Heart right ventricle (tissue), 16 donors: Measurements from ENCODE around the gene NEK4. TPM values are rescaled to one million over a fixed set of nuclear protein-coding genes. Genes with fewer than 3 reads are reported as not detected.

Source experiments
- ATAC-seq, 8 donors: fragments of 200-7000 bp; cut with Tn5 transposase; one replicate each; pipeline ENCODE4 v1.9.1; 2020; ENCODE audit warnings: mild to moderate bottlenecking in 8 of 8, moderate library complexity in 8 of 8, moderate number of reproducible peaks in 1 of 8
- DNase-seq, 2 donors: peaks; one replicate each; pipeline ENCODE4 v3.0.0-alpha.2; 2020
- H3K27ac ChIP-seq, 10 donors: fragments of 200-600 bp; sonication (generic) in 2 of 10; one replicate each; pipeline versions ENCODE4 v1.5.0 to v1.8.0; 2020 to 2022; ENCODE audit warnings: mild to moderate bottlenecking in 3 of 10
- H3K27me3 ChIP-seq, 7 donors: fragments of 200-600 bp; one replicate each; pipeline ENCODE4 v1.8.0; 2021 to 2022; ENCODE audit warnings: mild to moderate bottlenecking in 2 of 7
- H3K36me3 ChIP-seq, 9 donors: fragments of 200-600 bp; sonication (generic) in 1 of 9; one replicate each; pipeline versions ENCODE4 v1.5.0 to v1.8.0; 2020 to 2022; ENCODE audit warnings: mild to moderate bottlenecking in 2 of 9
- H3K4me1 ChIP-seq, 9 donors: fragments of 200-600 bp; sonication (generic) in 1 of 9; one replicate each; pipeline versions ENCODE4 v1.5.0 to v1.8.0; 2020 to 2022; ENCODE audit warnings: mild to moderate bottlenecking in 4 of 9
- H3K4me3 ChIP-seq, 10 donors: fragments of 200-600 bp; sonication (generic) in 2 of 10; one replicate each; pipeline versions ENCODE4 v1.5.0 to v1.8.0; 2020 to 2022; ENCODE audit warnings: mild to moderate bottlenecking in 7 of 10, moderate library complexity in 2 of 10
- H3K9me3 ChIP-seq, 11 donors: fragments of 200-600 bp in 10 of 11; sonication (generic) in 2 of 11; one replicate each; pipeline versions ENCODE4 v1.5.0 to v1.8.0; 2013 to 2022; ENCODE audit warnings: mild to moderate bottlenecking in 2 of 11, control low read depth in 1 of 11, moderate library complexity in 1 of 11
- CTCF ChIP-seq, 9 donors: fragments of 200-600 bp; sonication (generic) in 2 of 9; IDR thresholded peaks; one replicate each; pipeline versions ENCODE4 v1.5.0 to v1.8.0; 2021 to 2022; ENCODE audit warnings: antibody characterized with exemption in 9 of 9, mild to moderate bottlenecking in 5 of 9, moderate library complexity in 1 of 9
- WGBS, 2 donors: extraction: QIAGEN DNeasy Blood & Tissue Kit; methylation state at CpG; one replicate each; pipeline ENCODE4 v1.1.7; 2013; ENCODE audit warnings: inconsistent platforms in 1 of 2; 5-methylcytosine and 5-hydroxymethylcytosine counted together
- intact Hi-C, 10 donors: fragments of 100-400 bp; cut with DNase I; formaldehyde crosslinking; loops; one replicate each; pipeline versions ENCODE4 v1.11.1 to v1.14.2; 2022
- polyA plus RNA-seq, 2 donors: library from polyadenylated mRNA; stranded (reverse); fragments of 200-250 nt; gene quantifications; one replicate each; pipeline ENCODE4 v1.2.3, GENCODE V29; 2013
- total RNA-seq, 10 donors: library from RNA; stranded (reverse); fragmentation: NEBNext Ultra II Directional in 3 of 10; extraction: Animal tissue kit (Norgen Biotek cat#: 25700) in 3 of 10; gene quantifications; one replicate each; pipeline versions ENCODE4 v1.2.1 to v1.2.4, GENCODE V29; 2021 to 2023
- donor health status: Arrhythmogenic right ventricular cardiomyopathy.
- donor health status: ischemic (EF 13 %, LVEDD 7.1; RV severe dilation, severe dysfunction).
- donor health status: healthy with polysubstance abuse.
- donor health status: DM: no; HTN: yes; CAD: no.
- donor health status: DM: no; HTN: no; CAD: no.
- donor health status: ischemic (EF 25% LVEDD 6.9; RV normal size, moderate dysfunction).
- donor health status: ischemic (EF 25% LVEDD 5.7; RV mildly dilated, moderate dysfunction).
- donor health status: healthy.
- donor health status: DM: yes; HTN: yes; CAD: no.
- donor health status: Ischemic cardiomyopathy.
- donor health status: ischemic (EF 35%, LVEDD 5.7; RV mildly dilated, moderate dysfunction).
- donor health status: nonischemic (EF 11% LVEDD 7.7; RV severe dilation, severe dysfunction).
- donor health status: DM: yes; HTN: yes; CAD: no.
- donor health status: PGD.
- donor health status: ischemic (EF 29% LVEDD 5.4; RV normal size, mild dysfunction).
- donor health status: nonischemic (EF 23%, LVEDD 6.1; RV moderate dilation, normal function).

Gene NEK4
- total and polyA plus RNA-seq, 12 donors: 4.6 to 21.4 (median 16.0) TPM

- no peak for TF ChIP-seq CTCF (IDR thresholded peaks at IDR 0.05)
- Histone ChIP-seq H3K9me3 (no peaks in the 10 kb centered on the region), H3K36me3 (no peaks in the 10 kb centered on the region), H3K4me1 (no peaks in the 10 kb centered on the region), H3K27ac (no peak overlapping the region), H3K4me3 (no peak overlapping the region), H3K27me3 (peaks cover 0 to 3% (median 0%) of the 10 kb centered on the region in 7 donors)
- intact Hi-C loops: no loop called here
- no peak for ATAC-seq
- no peak for DNase-seq
- WGBS, 2 donors: 90 to 93% methylated on average over 13 of the region's 13 CpGs
These were observed 20.0 kb upstream of the NEK4 start for GRCh38 chr3:52790741-52791140.

DNA sequence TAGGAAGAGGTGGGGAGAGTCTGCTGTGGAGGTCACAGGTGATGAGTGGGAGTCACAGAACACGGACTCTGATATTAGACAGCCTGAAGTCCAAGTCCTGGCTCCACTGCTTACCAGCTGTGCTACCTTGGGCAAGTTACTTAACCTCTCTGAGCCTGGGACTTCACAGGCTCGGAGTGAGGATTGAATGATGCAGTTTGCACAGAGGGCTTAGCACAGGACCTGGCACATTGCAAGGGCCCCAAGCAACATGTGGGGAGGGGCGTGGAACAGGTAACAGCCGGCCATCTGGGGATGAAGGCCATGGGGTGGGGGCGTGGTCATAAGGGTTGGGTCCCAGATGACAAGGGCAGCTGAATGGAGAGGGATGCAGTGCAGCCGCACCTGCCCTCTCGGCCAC lies 19.6 kb upstream of the NEK4 start:
- ATAC-seq: no peak
- intact Hi-C loops: no loop called here
- no peaks in the 10 kb centered on the region for H3K36me3 ChIP-seq
- H3K9me3 ChIP-seq: no peaks in the 10 kb centered on the region
- TF ChIP-seq CTCF (IDR thresholded peaks at IDR 0.05): no peak
- peaks cover 0 to 3% (median 0%) of the 10 kb centered on the region in 7 donors for H3K27me3 ChIP-seq
- no peaks in the 10 kb centered on the region for H3K4me1 ChIP-seq
- 84 to 86% methylated on average over 7 of the region's 7 CpGs for WGBS, 2 donors
- no peak overlapping the region for H3K4me3 ChIP-seq
- no peak overlapping the region for H3K27ac ChIP-seq
- DNase-seq: no peak

GRCh38 chr3:52789746-52790040 lies 19.0 kb upstream of the NEK4 start:
- H3K4me1 ChIP-seq: no peaks in the 10 kb centered on the region
- peaks cover 0 to 3% (median 0%) of the 10 kb centered on the region in 7 donors for H3K27me3 ChIP-seq
- ATAC-seq (no peak), DNase-seq (no peak)
- H3K36me3 ChIP-seq: no peaks in the 10 kb centered on the region
- H3K27ac ChIP-seq: no peak overlapping the region
- no peak overlapping the region for H3K4me3 ChIP-seq
- H3K9me3 ChIP-seq: no peaks in the 10 kb centered on the region
- intact Hi-C loops: no loop called here
- WGBS, 2 donors: 91 to 92% methylated on average over 6 of the region's 6 CpGs
- TF ChIP-seq CTCF (IDR thresholded peaks at IDR 0.05): no peak

- 81 to 83% methylated on average over 16 of the region's 16 CpGs for WGBS, 2 donors
- H3K4me1 ChIP-seq: no peaks in the 10 kb centered on the region
- H3K4me3 ChIP-seq: no peak overlapping the region
- no peak for TF ChIP-seq CTCF (IDR thresholded peaks at IDR 0.05)
- no peaks in the 10 kb centered on the region for H3K9me3 ChIP-seq
- no peak overlapping the region for H3K27ac ChIP-seq
- H3K27me3 ChIP-seq: peaks cover 0 to 3% (median 0%) of the 10 kb centered on the region in 7 donors
- no peak for DNase-seq
- no peaks in the 10 kb centered on the region for H3K36me3 ChIP-seq
- intact Hi-C loops: no loop called here
- ATAC-seq: no peak
These were observed 18.4 kb upstream of the NEK4 start for GRCh38 chr3:52788890-52789745.
